Parathyroid adenoma (tissue), 2 donors: ENCODE results near the gene SLC7A6OS.

Experiments used
- H2AFZ ChIP-seq: fragments of 300-600 bp; sonication (generic); one replicate; pipeline ENCODE4 v1.7.0; 2017; ENCODE audit warnings: antibody characterized with exemption, mild to moderate bottlenecking
- H3K27ac ChIP-seq: fragments of 300-600 bp; sonication (generic); one replicate; pipeline ENCODE4 v1.7.0; 2017
- H3K27me3 ChIP-seq: fragments of 300-600 bp; sonication (generic); one replicate; pipeline ENCODE4 v1.7.0; 2017; ENCODE audit warnings: low read length; ENCODE audit not compliant: control insufficient read depth, insufficient read depth
- H3K36me3 ChIP-seq: fragments of 300-600 bp; sonication (generic); one replicate; pipeline ENCODE4 v1.7.0; 2017; ENCODE audit warnings: low read length; ENCODE audit not compliant: control insufficient read depth, insufficient read depth
- H3K4me1 ChIP-seq: fragments of 300-600 bp; sonication (generic); one replicate; pipeline ENCODE4 v1.7.0; 2017; ENCODE audit warnings: control low read depth
- H3K4me2 ChIP-seq: fragments of 300-600 bp; sonication (generic); one replicate; pipeline ENCODE4 v1.7.0; 2017; ENCODE audit warnings: low read length
- H3K4me3 ChIP-seq: fragments of 300-600 bp; sonication (generic); one replicate; pipeline ENCODE4 v1.7.0; 2017; ENCODE audit warnings: low read depth, low read length
- H3K79me2 ChIP-seq: fragments of 300-600 bp; sonication (generic); one replicate; pipeline ENCODE4 v1.7.0; 2017; ENCODE audit warnings: control low read depth
- H3K9ac ChIP-seq: fragments of 300-600 bp; sonication (generic); one replicate; pipeline ENCODE4 v1.7.0; 2017; ENCODE audit warnings: mild to moderate bottlenecking
- H3K9me3 ChIP-seq: fragments of 300-600 bp; sonication (generic); one replicate; pipeline ENCODE4 v1.7.0; 2017; ENCODE audit warnings: low read length; ENCODE audit not compliant: control insufficient read depth
- TF ChIP-seq, protein P1 (sequence below): fragments of 300-600 bp; sonication (generic); IDR thresholded peaks from one replicate; pipeline ENCODE4 v1.7.0; 2017; ENCODE audit warnings: antibody characterized with exemption, mild to moderate bottlenecking
- donor health status: primary hyperparathyroidism.

The SLC7A6OS gene

DNA sequence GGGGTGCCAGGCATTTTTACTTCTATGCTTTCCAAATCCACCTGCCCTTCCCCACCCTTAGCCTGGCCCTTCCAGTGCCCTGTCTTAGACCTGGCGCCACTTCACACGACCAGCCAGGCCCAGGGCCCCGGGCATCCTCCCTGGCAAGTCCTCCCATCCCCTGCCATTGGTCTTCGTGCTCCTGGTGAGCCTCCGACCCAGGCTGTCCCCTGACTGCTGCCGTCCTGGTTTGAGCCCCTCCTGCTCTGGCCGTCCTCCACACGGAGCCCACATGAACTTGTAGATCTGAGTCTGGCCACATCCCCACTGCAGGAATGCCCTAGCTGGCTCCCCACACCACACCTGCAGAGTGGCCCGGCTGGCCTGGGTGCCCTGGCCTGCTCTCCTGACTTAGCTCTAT, 44.1 kb upstream of the SLC7A6OS start:
- H3K9ac ChIP-seq, result no peak overlapping the region
- no peaks in the 10 kb centered on the region for H3K36me3 ChIP-seq
- H3K27ac ChIP-seq, result no peak overlapping the region
- no peak overlapping the region for H2AFZ ChIP-seq
- H3K4me3 ChIP-seq, result no peak overlapping the region
- H3K4me1 ChIP-seq, result no peaks in the 10 kb centered on the region
- H3K79me2 ChIP-seq, result peaks cover 2% of the 10 kb centered on the region
- no peaks in the 10 kb centered on the region for H3K27me3 ChIP-seq
- H3K9me3 ChIP-seq, result no peaks in the 10 kb centered on the region
- TF ChIP-seq, protein P1, sequence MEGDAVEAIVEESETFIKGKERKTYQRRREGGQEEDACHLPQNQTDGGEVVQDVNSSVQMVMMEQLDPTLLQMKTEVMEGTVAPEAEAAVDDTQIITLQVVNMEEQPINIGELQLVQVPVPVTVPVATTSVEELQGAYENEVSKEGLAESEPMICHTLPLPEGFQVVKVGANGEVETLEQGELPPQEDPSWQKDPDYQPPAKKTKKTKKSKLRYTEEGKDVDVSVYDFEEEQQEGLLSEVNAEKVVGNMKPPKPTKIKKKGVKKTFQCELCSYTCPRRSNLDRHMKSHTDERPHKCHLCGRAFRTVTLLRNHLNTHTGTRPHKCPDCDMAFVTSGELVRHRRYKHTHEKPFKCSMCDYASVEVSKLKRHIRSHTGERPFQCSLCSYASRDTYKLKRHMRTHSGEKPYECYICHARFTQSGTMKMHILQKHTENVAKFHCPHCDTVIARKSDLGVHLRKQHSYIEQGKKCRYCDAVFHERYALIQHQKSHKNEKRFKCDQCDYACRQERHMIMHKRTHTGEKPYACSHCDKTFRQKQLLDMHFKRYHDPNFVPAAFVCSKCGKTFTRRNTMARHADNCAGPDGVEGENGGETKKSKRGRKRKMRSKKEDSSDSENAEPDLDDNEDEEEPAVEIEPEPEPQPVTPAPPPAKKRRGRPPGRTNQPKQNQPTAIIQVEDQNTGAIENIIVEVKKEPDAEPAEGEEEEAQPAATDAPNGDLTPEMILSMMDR, result no peak
- no peak overlapping the region for H3K4me2 ChIP-seq

DNA sequence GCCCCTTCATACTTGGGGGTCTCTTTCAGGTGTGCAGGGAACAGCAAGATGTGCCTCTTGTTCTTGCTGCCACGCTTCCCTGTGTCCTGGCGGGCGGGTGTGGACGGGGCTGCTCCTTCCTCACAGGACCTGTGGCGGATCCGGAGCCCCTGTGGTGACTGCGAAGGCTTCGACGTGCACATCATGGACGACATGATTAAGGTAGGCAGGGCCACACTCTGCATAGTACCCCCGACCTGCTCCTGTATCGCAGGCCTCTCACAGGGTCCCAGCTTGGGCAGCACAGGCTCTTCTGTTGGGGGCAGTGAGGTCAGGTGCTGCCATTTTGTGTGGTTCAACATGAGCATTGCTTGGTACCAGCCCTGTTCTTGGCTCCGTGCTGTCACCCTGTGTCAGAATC, 42.6 kb upstream of the SLC7A6OS start:
- Histone ChIP-seq H3K4me3 (no peak overlapping the region), H3K9ac (no peak overlapping the region), H3K79me2 (peaks cover 2% of the 10 kb centered on the region), H3K4me2 (no peak overlapping the region), H2AFZ (no peak overlapping the region), H3K27ac (no peak overlapping the region), H3K9me3 (no peaks in the 10 kb centered on the region), H3K36me3 (no peaks in the 10 kb centered on the region), H3K4me1 (no peaks in the 10 kb centered on the region), H3K27me3 (no peaks in the 10 kb centered on the region)
- TF ChIP-seq, protein P1, result no peak

DNA sequence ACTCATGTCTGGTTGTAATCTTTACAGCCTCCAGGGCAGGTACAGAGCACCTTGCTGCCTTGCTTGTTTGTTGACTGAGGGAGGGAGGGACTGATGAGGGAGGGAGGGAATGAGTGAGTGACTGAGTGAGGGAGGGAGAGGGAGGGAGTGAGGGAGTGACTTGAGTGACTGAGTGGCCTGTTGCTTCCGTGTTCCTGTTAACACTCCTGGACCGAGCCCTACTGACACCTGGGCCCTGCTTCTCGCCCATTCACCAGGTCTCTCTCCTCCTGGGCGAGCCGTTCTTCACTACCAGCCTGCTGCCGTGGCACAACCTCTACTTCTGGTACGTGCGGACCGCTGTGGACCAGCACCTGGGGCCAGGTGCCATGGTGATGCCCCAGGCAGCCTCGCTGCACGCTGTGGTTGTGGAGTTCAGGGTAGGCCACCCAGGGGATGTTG, 41.3 kb upstream of the SLC7A6OS start:
- H3K36me3 ChIP-seq, result no peaks in the 10 kb centered on the region
- H3K9me3 ChIP-seq, result no peaks in the 10 kb centered on the region

DNA sequence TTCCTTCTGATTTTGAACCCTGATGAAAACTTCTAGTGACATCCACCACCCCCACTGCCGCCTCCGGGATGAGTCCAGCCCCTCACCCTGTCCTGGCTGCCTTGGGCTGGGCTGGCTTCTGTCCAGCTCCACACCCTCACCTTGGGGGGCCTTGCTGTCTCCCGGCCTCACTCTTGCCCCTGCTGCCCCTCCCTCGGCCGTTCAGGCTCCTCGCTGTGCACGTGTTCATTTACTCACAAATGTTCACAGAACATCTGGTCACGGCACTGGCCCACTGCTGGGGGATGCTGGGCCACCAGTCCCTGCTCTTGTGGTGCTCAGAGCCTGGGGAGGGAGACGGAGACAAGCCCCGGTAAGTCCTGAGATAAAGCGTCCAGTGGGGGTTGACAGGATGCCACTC, 40.7 kb upstream of the SLC7A6OS start:
- no peak overlapping the region for H3K27ac ChIP-seq
- H3K4me1 ChIP-seq, result no peaks in the 10 kb centered on the region
- no peak overlapping the region for H3K9ac ChIP-seq
- TF ChIP-seq, protein P1, result no peak
- no peaks in the 10 kb centered on the region for H3K27me3 ChIP-seq
- peaks cover 2% of the 10 kb centered on the region for H3K79me2 ChIP-seq
- H3K4me3 ChIP-seq, result no peak overlapping the region
- H2AFZ ChIP-seq, result no peak overlapping the region
- H3K36me3 ChIP-seq, result no peaks in the 10 kb centered on the region
- H3K4me2 ChIP-seq, result no peak overlapping the region
- no peaks in the 10 kb centered on the region for H3K9me3 ChIP-seq

More for the DNA sequence above, 41.3 kb upstream of the SLC7A6OS start:
- no peaks in the 10 kb centered on the region for H3K4me1 ChIP-seq
- H2AFZ ChIP-seq, result no peak overlapping the region
- no peak overlapping the region for H3K9ac ChIP-seq
- H3K4me2 ChIP-seq, result no peak overlapping the region
- no peak overlapping the region for H3K4me3 ChIP-seq
- no peak overlapping the region for H3K27ac ChIP-seq
- TF ChIP-seq, protein P1, result no peak
- H3K79me2 ChIP-seq, result peaks cover 2% of the 10 kb centered on the region
- H3K27me3 ChIP-seq, result no peaks in the 10 kb centered on the region

DNA sequence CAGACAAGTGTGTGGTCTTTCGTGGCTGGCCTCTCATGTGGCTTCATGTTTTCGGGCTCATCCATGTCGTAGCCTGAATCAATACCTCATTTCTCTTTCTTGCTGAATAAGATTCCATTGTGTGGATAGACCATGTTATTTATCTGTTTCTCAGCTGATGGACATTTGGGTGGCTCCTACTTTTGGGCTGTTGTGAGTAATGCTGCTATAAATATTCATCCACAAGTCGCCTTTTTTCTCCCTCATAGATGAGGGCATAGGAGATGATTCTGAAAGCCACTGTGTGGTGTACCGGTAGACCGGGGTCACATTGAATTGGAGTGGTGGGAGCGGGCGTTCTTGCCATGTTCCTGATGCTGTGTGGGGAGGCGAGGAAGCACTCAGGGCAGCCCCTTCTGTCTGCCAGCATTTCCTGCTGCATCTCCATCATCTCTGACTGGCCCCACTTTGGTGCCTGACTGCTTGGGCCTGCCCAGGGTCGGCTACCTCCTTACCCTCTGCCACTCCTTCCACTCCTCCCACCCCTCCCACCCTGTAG, 40.1 kb upstream of the SLC7A6OS start:
- Histone ChIP-seq H3K9me3 (no peaks in the 10 kb centered on the region), H3K27ac (no peak overlapping the region), H3K79me2 (peaks cover 2% of the 10 kb centered on the region), H3K4me1 (no peaks in the 10 kb centered on the region), H3K27me3 (no peaks in the 10 kb centered on the region), H3K4me2 (no peak overlapping the region), H3K36me3 (no peaks in the 10 kb centered on the region), H3K9ac (no peak overlapping the region), H2AFZ (no peak overlapping the region), H3K4me3 (no peak overlapping the region)
- TF ChIP-seq, protein P1, result no peak
